ENCODE data around the gene SLC22A6.

GRCh38 chr11:62928011-62928410, 56.8 kb downstream of the SLC22A6 start:
- no peak for TF ChIP-seq YY1 (IDR thresholded peaks at IDR 0.05; ENCODE audit: insufficient read depth, insufficient read length)
- no peak for TF ChIP-seq ZNF274 (IDR thresholded peaks at IDR 0.05; ENCODE audit: low read depth, low read length)
- no peak for TF ChIP-seq SUZ12 (IDR thresholded peaks at IDR 0.05; ENCODE audit: extremely low read depth, insufficient read depth, insufficient read length)

Measured in NT2/D1 (cell line).